SU-DHL-6 (cell line): Measurements from ENCODE around the gene SPECC1.

Experiments used
- CTCF ChIP-seq: fragments of 200-600 bp; sonication (generic); IDR thresholded peaks from one replicate; pipeline ENCODE4 v1.5.1; 2017; ENCODE audit warnings: antibody characterized with exemption, mild to moderate bottlenecking, low read length, moderate library complexity; ENCODE audit not compliant: insufficient read depth, poor library complexity, severe bottlenecking
- EZH2phosphoT487 ChIP-seq: fragments of 200-600 bp; sonication (generic), shearing (Covaris generic); conservative IDR thresholded peaks from 2 replicates; pipeline ENCODE4 v1.6.1; 2018; ENCODE audit warnings: mild to moderate bottlenecking, antibody characterized with exemption, low read length, moderate library complexity, mixed read lengths

- no peak for TF ChIP-seq CTCF
- no peak for TF ChIP-seq EZH2phosphoT487
These were observed 19.3 kb downstream of the SPECC1 start for GRCh38 chr17:20028443-20028842.
